ENCODE measurements around the gene PAAF1.
"Not testable (repeated sequence)": the region's sequence is repeated elsewhere in the genome, so short reads cannot be mapped to it uniquely, and the experiment has no call there.

PAAF1 gene

DNA sequence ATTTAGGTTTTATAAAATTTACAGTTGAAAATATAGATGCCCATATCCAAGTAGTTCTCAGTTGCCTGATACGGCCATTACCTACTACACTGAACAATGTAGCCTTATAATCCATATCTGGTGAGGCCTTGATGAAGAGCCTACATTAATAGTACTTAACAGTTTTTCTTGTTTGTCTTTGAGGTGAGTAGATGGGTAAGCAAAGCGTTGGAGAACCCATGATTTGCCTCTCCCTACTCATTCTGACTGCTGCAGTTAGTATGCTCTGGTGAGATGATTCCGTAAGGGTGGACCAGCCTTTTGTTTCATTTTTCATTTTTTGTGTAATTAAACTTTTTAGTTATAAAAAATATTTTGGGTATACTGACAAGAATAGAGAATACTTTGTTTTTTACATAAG, 11.4 kb downstream of the PAAF1 start:
- DNase-seq: no peak

DNA sequence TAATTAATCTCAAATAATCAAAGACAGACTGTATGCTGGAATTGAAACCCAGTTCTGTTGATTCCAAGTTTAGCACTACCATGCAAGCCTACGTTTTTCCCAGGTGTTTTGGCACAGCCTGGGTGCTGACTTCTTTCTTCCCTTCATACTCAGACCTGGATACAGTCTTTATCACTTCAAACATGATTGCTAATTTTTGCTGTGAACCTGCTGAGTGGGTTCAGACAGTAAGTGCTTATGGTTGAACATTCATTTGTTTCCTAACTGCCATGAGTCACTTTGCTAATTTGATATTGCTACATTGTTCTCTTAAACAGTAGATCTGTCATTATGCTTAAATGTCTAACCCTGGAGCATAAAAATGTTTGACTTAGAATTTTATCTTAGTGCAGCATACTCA, 12.2 kb downstream of the PAAF1 start:
- DNase-seq: peak; percentile 32

DNA sequence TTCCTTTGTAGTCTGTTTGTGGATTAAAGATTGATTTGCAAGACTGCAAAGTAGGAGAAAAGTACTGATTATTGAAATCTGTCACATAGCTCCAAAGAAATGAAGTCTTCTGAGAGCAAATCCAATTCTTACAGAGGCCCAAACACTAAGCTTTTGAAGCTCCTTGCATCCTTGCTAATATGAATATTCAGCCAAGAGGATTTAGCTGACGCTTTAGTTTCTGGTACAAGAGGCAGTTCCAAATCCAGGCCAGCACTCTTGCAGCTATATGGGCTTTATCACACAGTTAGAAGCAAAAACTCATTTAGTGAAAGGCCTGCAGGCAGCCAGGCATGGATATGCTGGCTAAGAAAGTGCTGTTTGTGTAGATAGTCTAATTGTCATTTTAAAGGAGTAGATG, 12.7 kb downstream of the PAAF1 start:
- DNase-seq: no peak

DNA sequence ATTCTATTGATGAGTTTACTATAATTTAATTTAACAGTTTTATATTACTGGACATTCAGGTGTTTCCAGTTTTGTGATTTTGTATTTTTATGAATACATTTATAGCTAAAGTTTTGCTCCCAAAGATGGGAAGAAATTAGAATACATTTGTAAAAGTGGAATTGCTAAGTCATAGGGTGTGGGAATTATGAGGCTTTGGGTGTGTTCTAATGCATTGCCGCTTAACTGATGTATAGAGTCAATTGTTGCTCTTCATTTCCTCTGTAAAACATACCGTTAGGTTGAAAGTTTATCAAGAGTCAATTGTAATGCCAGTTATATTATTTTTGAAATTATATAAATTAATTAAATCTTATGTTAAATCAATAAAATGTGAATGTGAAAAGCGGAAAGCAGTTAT, 16.2 kb downstream of the PAAF1 start:
- no peak for DNase-seq

DNA sequence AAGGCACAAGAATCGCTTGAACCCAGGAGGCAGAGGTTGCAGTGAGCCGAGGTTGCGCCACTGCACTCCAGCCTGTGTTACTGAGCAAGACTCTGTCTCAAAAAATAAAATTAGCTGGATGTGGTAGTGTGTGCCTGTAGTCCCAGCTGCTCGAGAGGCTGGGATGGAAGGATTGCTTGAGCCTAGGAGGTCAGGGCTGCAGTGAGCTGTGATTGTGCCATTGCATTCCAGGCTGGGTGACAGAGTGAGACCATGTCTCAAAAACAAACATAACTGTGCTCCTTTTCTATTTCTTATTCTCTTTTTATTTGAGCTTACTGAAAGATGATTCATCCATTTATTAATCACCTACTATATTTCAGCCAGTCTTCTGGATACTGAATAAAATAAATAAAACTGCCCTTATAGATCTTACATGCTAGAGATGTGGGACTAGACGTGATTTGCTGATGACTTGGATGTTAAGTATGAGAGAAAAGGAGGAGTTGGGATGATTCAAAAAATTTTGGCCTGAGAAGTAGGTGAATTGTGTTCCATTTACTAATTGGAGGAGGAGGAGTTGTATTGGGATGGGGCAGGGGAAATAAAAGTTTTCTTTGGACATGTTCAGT, 18.0 kb downstream of the PAAF1 start:
- no peak for DNase-seq

DNA sequence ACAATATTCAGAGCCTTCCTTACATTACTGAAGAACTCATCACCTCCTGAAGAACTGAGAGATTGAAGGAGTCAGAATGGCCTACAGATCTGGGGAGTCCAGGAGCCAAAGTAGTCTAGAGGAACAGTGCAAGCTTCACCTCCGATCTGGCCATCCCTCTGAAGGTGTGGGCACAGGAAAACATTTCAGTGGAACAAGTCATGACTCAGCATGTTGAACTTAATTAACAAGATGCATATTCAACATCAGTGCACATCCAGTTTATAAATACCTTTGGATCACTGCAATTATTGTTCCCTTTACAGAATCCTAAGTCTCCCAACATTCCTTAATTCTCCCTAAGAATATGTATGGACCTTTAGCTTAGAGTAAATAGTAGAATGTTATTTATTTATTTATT, 25.5 kb downstream of the PAAF1 start:
- no peak for DNase-seq

DNA sequence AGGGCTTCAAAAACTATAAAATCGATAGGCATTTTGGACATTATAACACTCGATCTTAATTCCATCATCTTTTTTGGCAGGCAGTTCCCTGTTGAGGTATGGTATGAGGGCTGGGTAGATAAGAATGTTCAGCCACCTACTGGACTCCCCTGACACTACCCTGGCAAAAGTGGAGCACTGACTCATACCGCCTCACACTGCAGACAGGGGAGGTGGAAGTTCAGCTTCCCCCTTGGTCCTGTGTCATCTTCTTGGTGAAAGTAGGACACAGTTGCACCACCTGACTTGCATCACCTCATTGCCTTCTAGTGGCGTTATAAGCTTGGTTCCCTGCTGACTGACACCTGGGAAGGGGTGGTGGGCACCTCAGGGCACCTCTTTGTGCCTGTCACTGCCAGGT, 30.4 kb downstream of the PAAF1 start:
- peak; percentile 30 for DNase-seq

DNA sequence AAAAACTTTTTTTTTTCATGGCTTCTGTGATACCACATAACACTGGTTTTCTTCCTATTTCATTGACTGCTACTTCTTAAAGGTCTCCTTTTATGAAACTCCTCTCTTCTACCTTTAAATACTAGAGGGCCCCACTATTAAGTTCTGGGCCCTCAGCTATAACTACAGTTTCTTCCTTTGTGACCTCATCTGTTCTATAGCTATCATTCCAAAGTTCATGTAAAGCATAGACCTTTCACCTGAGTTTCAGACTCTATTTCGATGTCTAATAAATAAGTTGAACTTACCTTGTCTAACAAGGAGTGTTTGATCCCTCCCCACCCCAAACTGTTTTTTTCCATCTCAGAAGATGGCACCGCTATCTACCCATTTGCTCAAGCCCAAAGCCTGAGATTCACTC, 35.2 kb downstream of the PAAF1 start:
- DNase-seq: no peak

DNA sequence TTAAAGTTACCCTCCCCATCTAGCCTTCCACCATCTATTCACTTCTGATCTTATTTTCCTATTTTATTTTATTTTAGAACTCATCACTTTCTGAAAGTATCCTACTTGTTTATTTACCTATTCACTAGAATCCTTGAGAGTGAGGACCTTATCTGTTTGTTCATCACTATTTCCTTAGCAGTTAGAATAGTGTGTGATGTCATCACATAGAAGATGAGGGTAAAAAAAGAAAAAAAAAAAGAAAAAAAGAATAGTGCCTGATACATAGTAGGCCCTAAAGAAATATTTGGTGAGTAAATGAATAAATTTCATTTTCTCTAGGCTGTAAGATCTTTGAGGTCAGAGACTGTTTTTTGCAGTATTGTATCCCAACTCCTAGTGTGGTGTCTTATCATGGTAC, 36.7 kb downstream of the PAAF1 start:
- DNase-seq: no peak

DNA sequence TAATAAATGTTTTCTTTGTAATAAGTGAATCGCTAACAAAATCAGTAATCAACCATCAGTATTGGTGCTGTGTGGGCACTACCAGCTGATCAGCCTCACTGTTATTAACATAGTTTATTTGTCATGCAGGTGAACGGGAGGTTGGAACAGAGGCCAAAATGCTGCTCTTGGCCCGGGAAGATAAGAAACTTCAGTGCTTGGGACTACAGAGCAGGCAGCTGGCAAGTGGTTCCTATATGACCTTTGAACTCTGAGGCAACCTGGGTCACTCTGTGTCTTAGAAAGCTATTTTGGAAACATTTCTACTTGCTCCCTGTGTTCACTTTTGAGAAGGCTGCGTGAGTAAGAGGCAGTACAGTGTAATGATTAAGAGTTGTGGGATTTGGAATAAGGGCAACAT, 37.5 kb downstream of the PAAF1 start:
- no peak for DNase-seq

DNA sequence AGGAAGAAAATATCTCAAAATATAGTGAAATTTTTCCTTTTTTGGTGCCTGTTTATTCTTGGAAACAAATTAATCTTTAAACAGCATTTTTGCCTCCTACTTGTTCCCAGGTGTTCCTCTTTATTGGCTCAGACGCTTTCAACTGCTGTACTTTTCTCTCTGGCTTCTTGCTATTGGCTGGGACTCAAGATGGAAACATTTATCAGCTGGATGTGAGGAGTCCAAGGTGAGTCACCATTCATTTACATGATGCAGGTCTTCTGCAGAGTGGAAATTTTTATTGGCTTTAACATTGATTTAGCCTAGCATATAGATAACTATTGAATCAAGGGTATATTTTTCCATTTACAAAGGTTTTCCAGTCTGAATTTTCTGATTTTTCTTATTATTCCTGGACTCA, 39.6 kb downstream of the PAAF1 start:
- DNase-seq: no peak

DNA sequence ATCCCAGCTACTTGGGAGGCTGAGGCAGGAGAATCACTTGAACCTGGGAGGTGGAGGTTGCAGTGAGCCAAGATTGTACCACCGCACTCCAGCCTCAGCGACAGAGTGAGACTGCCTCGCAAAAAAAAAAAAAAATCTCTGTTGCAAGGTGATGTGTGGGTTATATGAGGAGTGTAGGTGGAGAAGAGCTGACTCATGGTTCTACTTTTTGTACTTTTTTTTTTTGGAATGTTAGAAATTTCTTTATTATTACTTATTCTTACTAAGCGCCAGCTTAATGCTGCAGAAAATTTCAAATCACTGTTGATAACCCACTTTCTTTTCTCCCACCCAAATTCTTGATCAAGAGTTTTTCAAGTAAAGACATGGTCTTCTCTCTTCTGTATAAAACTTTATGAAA, 44.4 kb downstream of the PAAF1 start:
- no peak for DNase-seq

DNA sequence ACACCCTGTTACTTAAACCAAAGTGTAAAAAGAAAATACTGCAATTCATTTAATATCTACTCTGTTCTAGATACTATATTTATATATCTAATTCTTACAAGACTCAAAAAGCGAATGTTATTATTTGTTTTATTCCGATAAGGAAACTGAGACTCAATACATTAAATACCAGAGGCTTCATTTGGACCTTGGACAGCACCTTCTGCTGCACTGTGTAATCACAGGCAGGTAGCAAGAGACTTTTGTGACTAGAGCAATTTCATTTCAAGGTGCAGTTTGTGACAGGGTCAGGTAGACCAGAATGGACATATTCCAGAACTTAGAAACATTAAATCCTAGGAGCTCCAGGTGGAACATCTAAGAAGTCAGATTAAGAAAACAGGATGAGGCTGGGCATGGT, 52.6 kb downstream of the PAAF1 start:
- DNase-seq: no peak

DNA sequence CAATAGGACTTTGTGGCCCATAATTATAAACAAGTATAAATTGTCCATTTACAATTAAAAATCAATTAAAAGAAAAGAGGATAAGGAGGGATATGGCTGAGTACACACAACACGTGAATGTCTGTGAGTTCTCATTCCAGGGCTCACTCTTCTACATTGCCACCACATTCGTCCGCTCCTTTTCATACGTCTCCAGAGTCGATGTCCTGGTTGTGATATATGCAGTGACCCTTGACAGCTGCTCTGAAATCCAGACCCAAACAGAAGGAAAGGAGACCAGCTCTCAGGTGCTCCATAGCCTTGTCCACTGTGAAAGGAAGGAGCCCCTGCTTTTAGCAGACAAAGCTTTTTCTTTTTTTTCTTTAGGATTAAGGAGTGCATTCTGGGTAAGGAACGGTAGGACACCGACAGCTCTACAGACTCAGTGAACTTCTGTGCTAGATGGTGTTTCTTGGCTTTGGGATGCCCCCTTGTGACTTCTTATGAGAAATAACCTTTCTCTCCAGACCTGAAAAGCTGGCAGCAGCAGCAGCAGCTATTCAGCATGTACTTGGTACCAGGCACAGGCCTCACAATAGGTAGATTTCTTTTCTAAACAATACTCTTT, 54.3 kb downstream of the PAAF1 start:
- DNase-seq: peak; percentile 44

DNA sequence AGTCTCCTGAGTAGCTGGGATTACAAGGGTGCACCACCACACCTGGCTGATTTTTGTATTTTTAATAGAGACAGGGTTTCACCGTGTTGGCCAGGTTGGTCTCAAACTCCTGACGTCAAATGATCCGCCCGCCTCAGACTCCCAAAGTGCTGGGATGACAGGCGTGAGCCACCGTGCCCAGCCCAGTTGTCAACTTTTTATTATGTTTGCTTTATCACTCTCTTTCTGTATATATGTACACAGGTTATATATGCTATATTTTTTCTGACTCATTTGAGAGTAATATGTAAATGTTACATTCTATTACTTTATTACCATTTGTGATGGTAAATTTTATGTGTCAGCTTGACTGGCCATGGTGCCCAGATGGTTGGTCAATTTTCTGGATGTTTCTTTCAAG, 55.2 kb downstream of the PAAF1 start:
- no peak for DNase-seq

DNA sequence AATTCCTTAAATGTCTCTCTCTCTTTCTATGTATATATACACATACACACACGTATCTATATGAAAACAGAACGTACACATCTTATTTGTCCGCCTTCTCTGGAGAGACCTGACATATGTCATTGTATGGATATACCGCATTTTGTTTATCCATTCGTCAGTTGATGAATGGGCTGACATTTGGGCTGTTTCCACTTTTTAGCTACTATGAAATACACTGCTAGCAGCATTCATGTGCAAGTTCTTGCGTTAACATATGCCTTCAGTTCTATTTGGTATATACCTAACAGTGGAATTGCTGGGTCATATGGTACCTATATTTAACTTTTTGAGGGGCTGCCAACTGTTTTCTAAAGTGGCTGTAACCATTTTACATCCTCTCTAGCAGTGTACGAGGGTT, 56.0 kb downstream of the PAAF1 start:
- DNase-seq: no peak

DNA sequence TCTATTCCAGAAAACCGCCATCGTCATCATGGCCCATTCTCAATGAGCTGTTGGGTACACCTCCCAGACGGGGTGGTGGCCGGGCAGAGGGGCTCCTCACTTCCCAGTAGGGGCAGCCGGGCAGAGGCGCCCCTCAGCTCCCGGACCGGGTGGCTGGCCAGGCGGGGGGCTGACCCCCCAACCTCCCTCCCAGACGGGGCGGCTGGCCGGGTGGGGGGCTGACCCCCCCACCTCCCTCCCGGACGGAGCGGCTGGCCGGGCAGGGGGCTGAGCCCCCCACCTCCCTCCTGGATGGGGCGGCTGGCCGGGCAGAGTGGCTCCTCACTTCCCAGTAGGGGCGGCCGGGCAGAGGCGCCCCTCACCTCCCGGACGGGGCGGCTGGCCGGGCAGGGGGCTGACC, 59.2 kb downstream of the PAAF1 start:
- not testable (repeated sequence) for DNase-seq

DNA sequence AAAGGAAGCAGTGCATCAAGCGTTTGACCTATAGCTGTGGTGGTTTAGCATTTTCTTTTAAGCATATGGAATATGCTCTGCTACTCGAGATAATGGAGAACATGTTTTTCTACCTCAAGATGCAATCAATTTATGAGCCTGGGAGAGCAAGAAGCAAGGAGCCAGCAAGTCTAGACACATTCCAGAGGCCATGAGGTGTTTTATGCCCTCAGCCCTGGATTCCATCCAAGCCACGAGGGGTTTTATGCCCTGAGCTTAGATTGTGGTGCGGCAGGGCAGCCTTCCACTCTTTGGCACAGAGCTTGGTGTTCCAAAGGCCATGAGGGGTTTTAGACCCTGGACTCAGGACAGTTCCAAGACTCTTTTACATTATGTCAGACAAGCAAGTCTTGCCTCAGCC, 62.3 kb downstream of the PAAF1 start:
- DNase-seq: no peak

DNA sequence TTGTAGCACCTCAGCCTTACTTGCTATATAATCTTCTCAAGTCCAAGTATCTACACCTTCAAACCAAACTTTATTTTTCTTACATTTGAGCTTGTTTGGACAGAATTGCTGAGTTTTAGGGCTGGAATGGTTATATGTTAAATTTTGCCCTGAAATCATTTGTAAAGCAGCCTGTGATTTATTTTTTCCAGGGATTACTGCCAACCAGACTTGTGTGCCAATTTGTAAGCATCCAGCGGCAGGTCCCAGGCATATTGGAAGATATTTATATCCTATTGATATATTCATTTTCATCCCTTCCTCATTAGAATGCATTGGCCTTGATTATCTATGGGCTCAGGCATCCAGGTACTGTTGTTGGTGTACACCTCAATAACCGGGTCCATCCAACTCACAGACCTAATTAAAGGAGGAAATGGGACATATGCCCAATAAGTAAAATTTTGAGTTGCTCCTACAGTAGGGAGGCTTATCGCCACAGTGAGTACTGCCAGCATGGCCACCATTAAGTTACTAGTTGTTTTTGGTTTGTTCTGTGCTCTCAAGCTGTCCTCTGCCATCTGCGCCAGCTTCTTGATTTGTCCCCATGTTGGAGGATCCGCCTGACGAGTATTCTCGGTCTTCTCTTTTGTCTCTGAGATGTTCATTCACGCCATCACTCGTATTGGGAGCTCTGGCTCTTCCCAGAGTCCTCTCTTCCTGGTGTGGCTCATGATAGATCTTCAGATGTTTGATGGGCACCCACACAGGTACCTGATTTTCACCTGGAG, 64.2 kb downstream of the PAAF1 start:
- no peak for DNase-seq

DNA sequence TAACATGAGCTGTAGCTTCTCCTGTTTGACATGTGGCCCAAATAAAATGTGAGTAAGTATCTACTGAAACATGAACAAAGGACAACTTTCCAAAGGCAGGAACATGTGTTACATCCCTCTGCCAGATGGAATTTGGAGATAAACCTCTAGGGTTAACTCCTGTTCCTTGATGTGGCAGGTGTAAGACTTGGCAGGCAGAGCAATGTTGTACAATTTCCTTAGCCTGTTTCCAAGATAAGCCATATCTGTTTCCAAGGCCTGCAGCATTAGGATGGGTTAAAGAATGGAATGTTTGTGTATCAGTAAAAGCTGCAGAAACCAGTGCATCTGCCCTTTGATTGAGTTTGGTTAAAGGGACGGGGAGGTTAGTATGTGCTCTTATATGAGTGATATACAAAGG, 65.2 kb downstream of the PAAF1 start:
- no peak for DNase-seq

DNA sequence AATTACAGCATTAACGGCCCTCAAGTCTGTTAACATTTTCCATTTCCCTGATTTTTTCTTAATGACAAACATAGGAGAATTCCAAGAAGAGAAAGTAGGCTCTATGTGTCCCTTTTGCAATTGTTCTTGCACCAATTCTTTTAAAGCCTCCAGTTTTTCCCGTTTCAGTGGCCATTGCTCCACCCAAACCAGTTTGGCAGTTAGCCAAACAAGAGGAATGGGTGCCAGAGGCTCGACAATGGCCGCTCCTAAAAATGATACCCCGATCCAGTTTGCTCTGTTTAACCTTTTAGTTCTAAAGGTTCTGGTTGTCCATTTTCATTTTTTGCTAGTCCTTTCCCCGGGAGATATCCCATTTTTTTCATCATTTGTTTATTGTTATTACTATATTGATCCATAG, 67.3 kb downstream of the PAAF1 start:
- no peak for DNase-seq

DNA sequence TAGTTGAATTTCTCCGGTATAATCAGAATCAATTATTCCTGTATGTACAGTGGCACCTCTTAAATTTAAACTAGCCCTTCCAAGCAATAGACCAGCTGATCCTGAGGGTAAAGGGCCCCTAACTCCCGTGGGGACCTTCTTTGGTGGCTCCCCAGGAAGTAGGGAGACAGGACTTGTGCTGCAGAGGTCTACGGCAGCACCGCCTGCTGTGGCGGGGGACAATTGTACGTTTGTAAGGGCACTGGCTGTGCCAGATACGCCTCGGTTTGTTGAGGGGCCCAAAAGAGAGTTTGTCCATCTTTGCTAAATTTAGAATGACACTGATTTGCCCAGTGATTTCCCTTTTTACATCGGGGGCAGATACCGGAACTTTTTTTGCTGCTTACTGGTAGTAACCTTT, 68.1 kb downstream of the PAAF1 start:
- DNase-seq: no peak

DNA sequence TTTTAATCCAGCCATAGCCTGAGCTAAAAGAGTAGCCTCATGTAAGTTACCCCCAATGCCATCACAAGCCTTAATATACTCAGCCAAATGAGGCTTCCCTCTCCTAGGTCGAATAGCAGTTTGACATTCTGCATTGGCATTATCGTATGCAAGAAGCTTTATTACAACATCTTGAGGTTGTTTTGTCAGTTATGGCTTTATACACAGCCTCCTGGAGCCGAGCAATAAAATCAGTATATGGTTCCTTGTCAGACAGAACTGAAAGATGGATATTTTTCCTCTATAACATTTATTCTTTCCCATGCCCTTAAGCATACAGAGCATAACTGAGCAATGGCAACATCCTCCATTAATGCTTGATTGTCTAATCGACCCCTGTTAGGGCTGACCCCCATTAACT, 68.6 kb downstream of the PAAF1 start:
- DNase-seq: no peak

DNA sequence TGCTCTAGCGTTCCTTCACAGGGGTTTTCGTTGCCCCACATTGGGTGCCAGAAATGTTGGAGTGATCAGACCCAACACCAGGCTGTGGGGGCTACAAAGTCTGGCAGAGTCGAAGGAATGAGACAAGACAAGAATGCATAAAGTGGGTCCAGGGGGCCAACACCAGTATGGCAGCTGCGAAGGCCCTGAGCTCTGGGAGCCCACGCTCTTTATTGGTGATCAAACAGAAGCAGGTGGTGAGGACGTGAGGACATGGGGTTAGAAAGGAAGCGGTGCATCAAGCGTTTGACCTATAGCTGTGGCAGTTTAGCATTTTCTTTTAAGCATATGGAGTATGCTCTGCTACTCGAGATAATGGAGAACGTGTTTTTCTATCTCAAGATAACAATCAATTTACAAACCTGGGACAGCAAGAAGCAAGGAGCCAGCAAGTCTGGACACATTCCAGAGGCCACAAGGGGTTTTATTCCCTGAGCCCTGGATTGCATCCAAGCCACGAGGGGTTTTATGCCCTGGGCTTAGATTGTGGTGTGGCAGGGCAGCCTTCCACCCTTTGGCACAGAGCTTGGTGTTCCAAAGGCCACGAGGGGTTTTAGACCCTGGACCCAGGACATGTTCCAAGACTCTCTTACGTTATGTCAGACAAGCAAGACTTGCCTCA, 70.1 kb downstream of the PAAF1 start:
- no peak for DNase-seq

All from activated CD4-positive, alpha-beta T cell treated with anti-CD3 and anti-CD28 coated beads, Interleukin-2, amount 50 U/mL, for 16 hours (primary cell).